ENCODE results near the gene CCZ1.
"Not testable (repeated sequence)": the region's sequence is repeated elsewhere in the genome, so short reads cannot be mapped to it uniquely, and the experiment has no call there.

- TF ChIP-seq CTCF, POLR2A (IDR thresholded peaks at IDR 0.05): not testable (repeated sequence)
Observed at GRCh38 chr7:5862753-5863366, 35.7 kb upstream of the CCZ1 start.

Data from heart left ventricle (tissue), 13 donors.